ENCODE measurements around the gene TNS1.

Gene TNS1

DNA sequence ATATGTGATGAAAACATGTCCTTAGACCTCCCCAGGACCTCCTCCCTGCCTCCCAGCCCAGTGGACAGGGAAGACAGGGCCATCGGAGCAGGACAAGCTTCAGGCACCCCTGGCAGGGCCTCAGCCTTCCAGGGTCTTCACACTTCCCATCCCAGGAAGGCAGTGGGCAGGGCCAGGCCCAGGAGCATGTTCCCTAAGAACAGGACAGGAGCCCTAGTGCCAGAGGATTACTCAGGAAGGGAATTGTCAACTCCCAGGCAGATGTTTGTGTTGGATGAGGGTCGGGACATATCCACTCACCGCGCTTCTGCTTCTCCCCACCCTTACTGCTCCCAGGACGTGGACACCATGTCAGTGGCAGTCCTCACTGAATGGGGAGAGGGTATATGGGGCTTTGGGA is 138.9 kb downstream of the TNS1 start:
- no peak for DNase-seq

GRCh38 chr2:217861334-217861877 is 141.4 kb downstream of the TNS1 start:
- no peak for DNase-seq

- no peak for DNase-seq
These were observed 142.9 kb downstream of the TNS1 start for GRCh38 chr2:217859926-217860325.

GRCh38 chr2:217858519-217859491 is 144.0 kb downstream of the TNS1 start:
- DNase-seq, result no peak

- no peak for DNase-seq
These were observed 144.9 kb downstream of the TNS1 start for GRCh38 chr2:217857624-217858506.

DNA sequence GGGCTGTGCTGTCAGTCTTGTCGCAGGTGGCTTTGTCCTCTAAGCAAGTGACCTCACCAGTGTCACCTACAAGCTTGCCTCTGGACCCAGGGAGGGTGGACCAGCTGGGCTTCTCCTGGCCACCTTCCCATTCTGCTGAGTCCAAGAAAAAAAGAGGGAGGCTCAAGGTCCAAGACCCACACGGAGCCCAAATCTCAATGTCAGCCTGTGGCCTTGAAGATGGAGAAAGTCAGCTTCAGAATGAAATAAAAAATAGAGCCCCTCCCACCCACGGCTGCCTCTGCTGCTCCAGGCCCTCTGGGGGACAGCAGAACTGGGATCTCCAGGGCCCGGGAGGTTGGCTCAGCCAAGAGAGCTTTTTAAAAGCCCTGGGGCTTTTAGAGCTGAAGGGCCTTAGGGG is 145.9 kb downstream of the TNS1 start:
- DNase-seq, result no peak

DNA sequence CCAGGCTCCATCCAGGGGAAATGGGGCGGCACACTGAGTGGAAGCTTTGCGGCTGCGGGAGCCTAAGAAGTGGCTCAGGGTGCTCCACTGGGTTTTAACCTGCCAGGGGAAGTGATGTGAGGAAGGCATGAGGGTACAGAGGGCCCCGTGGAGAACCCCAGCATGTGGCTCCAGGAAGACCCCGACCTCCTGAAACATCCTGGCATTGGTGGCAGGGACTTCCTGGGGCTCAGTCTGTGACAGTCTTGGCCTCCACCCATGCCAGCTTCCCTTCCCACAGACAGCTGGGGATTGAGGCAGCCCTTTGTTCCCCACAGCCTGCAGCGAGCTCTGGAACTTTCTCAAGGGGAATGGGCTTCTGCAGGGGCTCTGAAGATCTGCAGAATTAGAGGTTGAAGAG is 146.6 kb downstream of the TNS1 start:
- no peak for DNase-seq

DNA sequence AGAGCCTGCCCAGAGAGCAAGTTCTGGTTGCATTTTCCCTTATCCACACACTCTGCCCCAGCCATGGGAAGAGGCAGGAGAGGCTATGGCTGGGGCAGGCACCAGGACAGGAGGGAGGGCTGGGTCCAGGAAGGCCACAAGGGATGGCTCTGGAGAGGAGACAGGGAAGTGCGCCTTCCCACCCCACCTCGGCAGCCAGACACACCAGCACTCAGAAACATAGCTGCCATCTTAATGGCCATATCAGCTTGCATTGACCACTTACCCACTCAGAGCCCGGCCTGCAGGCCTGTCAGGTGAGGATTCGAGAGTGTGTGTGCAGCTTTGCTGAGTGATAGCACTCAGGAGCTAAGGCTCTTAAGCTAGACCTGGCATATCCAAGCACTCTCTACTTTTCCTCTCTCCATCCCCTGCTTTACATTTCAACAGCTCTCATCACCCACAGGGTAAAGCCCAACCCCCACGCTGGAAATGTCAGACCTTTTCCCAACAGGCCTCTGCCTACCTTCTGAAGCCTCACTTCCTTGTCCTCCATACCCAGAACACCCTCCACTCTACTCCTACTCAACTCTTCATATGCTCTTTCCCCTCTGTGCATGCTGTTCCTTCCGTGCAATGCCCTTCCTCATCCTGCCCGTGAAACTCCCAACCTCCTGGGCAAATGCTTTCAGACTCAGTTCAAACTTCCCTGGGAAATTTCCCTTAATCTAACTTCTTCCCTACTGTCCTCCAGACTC is 147.9 kb downstream of the TNS1 start:
- DNase-seq, result no peak

DNA sequence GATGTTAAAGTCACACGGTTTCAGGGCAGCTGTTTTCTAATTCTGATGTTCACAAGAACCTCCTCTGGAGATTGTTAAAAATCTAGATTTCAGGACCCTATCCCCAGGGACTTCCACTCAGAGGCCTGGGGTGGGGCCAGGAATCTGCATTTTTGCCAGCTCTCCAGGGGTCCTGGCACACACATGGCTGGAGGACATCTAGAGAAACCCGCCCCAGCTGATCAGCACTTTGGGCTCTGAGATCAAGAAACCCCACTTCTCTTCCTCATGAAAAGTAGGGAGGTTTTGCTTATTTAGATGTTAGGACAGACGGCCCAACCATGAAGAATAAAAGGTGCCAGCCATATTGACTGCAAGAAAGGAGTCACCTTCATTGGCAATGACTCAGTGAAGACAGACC is 148.8 kb downstream of the TNS1 start:
- no peak for DNase-seq

DNA sequence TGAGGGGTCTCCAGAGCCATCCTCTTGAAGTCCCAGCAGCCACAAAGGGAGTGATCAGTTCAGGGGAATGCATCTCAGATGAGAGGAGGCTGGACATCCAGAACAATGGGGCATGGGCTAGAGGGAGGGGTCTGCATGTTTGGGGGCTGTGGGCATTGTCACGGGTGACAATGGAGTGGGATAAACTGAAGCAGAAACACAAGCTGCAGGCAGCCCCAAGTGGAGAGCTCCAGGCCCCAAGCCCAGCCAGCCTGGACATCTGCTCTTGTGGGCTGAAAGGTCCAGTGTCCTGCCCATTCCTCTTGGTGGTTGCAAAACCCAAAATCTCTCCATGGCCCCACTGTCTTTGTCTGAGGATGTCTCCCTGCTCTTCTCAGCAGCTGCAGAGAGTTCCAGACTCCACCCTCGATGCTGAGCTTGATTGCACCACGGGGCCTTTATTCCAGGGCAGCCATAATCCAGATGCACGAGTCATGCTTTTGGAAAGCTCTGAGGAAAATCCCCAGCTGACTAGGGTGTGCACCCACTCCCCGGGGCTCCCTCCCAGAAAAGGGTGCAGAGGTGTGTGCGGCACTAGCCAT is 149.4 kb downstream of the TNS1 start:
- DNase-seq, result no peak

- no peak for DNase-seq
These were observed 150.1 kb downstream of the TNS1 start for GRCh38 chr2:217852555-217853211.

DNA sequence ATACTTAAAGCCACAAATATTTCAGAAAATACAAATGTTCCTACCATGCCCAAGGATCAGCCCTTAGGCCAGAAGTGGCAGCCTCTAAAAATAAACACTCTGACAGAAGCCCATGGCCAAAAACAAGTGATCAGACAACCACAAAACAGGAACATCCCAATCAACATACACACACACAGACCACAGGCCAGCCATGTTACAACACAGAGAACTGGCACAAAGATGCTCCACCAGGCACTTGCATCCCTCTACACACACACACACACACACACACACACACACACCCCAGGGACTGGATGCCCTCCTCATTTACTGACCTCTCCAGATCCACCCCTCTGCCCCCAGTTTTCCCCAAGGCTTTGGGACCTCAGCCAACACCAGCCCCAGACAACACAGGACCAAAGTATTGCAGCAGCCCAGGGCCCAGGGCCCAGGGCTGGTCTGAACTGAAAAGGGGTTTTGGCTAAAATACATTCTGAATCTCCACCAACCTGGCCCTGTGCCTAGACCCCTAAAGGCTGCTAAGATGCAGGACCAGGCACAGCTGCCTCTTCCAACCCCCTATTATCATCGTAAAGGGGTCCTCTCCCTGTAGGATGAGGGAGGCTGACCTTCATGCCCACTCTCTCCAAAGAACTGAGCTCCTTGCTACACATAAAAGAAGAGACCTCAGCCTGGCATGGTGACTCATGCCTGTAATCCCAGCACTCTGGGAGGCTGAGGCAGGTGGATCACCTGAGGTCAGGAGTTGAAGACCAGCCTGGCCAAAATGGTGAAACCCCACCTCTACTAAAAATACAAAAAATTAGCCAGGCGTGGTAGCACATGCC is 151.4 kb downstream of the TNS1 start:
- no peak for DNase-seq

DNA sequence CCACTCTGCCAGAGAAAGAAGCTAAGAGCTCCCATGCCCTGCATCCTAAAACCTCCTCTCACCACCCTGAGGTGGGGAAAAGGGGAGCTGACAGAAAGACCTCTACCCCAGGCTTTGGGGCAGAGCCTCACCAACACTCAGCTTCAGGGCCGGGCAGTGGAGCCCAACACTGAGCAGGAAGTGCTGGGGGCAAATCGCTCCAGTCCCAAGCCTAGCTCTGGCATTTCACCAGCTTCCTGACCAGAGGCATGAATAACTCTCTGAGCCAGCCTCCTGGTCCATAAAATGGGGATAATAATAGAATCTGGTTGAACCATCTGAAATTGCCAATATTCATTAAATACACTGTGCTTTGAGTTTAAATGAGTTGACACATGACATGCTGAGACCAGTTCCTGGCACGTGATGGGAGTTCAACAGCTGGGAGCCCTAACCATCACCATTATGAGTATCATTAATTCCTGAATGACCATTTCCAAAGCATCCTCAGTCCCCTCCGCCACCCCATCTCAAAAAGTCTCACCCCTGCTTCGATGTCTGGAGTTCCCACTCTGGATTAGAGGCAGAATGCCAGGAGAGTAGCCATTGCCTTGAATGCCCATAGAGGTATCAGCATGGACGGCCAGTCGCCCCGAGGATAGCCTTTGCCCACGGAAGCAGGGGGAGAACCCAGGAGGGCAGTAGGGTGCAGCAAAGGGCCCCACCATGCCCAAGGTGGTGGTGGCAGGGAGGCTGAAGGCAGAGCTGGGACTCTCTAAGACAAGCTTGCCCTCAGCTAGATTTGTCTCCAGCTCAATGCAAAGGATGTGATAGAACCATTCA is 153.4 kb downstream of the TNS1 start:
- DNase-seq, result no peak

DNA sequence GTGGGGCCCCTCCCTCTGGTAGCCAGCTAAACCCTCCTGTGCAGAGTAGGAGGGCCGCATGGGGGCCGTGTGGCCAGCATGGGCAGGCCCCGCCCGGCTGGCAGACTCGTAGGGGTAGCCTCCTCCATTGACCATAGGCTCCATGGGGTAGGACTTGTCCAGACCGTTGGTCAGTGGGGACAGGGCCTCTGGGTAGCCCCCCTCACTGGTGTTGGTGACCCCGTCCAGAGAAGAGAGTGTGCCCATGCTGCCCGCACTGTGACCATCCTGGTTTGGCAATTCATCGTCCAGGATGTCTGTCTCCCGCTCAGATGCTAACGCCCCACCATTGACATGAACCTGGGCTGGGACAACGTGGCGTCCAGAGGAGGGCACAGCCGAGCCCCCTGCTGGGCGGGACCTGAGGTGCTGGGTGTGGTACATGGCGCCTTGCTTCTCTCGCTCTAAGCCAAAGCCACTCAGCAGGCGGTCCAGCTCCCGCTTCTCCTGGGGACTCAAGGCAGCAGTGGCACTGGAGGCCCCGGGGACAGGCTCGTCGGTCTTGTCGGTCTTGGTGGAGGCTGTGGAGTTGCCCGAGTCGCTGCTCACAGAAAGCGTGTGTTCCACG is 154.3 kb downstream of the TNS1 start:
- no peak for DNase-seq

DNA sequence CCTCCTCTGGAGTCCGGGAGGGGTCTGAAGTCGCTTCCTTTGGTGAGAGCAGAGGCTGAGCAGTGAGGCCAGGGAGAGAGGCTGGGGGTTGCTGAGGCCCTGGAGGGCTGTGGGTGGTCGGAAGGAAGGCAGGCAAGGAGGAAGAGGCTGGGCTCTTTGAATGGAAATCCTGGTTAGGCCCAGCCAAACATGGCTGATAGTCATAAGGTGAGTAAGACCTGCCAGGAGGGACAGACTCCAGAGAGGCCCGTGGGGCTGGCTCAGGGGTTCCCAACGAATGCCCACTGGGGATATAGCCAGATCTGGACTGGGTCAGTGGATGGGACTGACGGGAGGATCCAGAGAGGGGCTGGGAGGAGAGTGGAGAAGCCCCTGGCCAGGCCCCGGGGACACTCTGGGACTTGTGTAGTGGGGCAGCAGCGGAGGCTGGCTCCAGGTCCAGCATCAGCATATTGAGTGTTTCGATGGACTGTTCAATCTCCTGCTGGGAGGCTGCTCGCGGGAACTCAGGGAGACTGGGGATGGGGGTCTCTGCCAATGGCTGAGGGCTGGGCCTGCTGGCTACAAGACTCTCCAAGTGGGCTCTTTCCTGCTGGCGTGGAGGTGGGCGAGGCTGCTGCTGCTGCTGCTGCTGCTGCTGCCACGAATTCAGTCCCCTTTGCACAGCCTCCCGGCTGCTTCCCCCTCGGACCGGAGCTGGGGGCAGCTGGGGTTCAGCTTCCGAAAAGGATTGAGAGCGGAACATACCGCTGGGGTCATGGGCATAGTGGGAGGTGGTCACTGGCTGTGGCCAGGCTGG is 155.0 kb downstream of the TNS1 start:
- DNase-seq, result no peak

DNA sequence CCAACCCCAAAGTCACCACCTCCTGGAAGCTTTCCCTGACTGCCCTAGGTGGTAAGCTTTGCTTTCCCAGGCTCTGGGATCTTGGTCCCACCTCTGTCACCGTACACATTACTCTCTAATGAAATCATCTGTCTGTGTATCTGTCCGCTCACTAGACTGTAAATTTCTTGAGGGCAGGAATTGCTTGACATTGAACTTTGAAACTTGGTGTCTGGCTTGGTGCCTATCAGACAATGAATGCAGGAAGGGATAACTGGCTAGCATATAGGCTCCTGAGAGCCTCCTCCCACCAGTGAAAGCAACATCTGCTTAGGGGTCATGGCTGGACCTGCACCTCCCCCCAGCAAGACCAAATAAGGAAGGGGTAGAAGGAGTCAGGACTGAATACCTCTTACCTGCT is 155.7 kb downstream of the TNS1 start:
- no peak for DNase-seq

DNA sequence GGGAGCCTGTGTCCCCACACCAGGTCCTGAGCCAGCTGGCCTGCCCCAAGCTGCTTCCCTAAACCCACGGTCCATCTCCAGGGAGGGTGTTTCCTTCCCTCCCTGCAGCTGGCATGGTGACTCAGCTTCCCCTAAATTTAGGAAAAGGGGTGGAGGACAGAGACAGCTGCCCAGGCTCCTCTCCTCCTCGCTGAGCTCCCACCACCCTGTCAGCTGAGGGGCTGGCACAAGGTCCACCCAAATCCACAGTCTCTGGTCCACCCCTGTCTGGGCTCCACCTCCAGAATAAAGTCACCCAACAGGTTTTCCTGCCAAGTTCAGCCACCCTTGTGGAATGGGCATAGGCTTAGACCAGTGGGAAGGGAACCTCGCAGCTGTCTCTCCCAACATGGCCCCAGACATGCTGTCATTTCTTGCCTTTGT is 156.5 kb downstream of the TNS1 start:
- no peak for DNase-seq

DNA sequence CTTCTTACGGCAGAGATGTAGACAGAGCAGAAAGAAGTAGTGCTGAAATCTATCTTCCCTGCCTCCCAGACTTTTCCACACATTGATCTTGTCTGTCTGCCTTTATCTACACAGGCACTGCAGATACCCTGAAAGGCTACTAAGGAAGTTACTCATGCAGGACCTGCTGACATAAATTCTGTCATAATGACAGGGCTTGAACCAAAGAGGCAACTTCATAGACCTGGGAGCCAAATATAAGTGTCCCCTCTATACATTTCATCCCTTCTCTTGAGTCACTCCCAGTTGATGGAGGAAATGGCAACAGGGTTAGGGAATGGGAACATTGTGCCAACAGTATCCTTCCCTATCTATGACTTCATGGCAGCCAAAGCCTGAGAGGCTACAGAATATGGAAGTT is 157.5 kb downstream of the TNS1 start:
- DNase-seq, result no peak

DNA sequence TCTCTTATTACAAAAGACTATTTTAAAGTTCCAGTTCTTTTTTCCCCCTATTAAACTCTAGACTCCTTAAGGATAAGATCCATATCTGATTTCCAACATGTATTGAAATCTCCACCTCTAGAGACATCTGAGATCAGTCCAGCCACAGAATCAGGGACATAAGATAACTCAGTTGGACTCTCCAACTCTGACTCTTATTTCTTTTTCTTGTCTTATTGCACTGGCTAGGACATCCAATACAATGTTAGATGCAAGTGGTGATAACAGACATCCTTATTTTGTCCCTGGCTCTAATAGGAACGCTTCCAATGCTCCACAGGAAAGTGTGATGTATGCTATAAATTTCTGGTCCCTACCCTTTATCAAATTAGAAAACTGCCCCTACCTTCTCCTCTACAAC is 158.1 kb downstream of the TNS1 start:
- no peak for DNase-seq
